H1 (cell line): ENCODE measurements around the gene PBX1. TPM values are rescaled to one million over a fixed set of nuclear protein-coding genes. Genes with fewer than 3 reads are reported as not detected.

Experiments
- CTCF ChIA-PET: fragments of 300-600 bp; sonication (Branson Sonifier 250); formaldehyde crosslinking; loops from one replicate; lab custom pipeline; 2021; ENCODE audit not compliant: partially characterized antibody; lab: Charles Lee
- POLR2A ChIA-PET: fragments of 300-600 bp; sonication (Branson Sonifier 250); formaldehyde crosslinking; loops from one replicate; lab custom pipeline; 2021; ENCODE audit warnings: inconsistent platforms; ENCODE audit not compliant: partially characterized antibody; lab: Charles Lee
- DNase-seq, 2 experiments: peaks; one replicate each; pipeline versions ENCODE4 v3.0.0 to v3.0.0-alpha.2; 2010 to 2022; ENCODE audit warnings: low spot score in 2 of 2, low read depth in 1 of 2, mixed read lengths in 1 of 2
- FAIRE-seq: peaks from 2 replicates; lab custom pipeline; 2011; peaks lifted over from hg19 to GRCh38; lab: Jason Lieb, UNC
- H2AFZ ChIP-seq: 2 replicates; pipeline ENCODE4 v1.8.1; 2012; ENCODE audit warnings: low read length, inconsistent platforms
- H2AK5ac ChIP-seq: 2 replicates; pipeline ENCODE4 v1.6.1; 2013; ENCODE audit warnings: low read depth, low read length
- H2BK120ac ChIP-seq: replicated peaks from 2 replicates; pipeline ENCODE3; 2013; ENCODE audit warnings: low read depth, low read length, inconsistent platforms
- H2BK12ac ChIP-seq: 2 replicates; pipeline ENCODE4 v1.6.1; 2013; ENCODE audit warnings: low read depth, low read length
- H2BK15ac ChIP-seq: 2 replicates; pipeline ENCODE4 v1.6.1; 2013; ENCODE audit warnings: low read length
- H2BK20ac ChIP-seq: 2 replicates; pipeline ENCODE4 v1.6.1; 2013; ENCODE audit warnings: low read length
- H2BK5ac ChIP-seq: 2 replicates; pipeline ENCODE4 v1.6.1; 2013; ENCODE audit warnings: low read depth, low read length
- H3K14ac ChIP-seq: 2 replicates; pipeline ENCODE4 v1.6.1; 2013; ENCODE audit warnings: inconsistent platforms; ENCODE audit not compliant: insufficient read length
- H3K18ac ChIP-seq: 2 replicates; pipeline ENCODE4 v1.6.1; 2013; ENCODE audit warnings: low read length; ENCODE audit errors: extremely low read depth
- H3K23ac ChIP-seq: 2 replicates; pipeline ENCODE4 v1.6.1; 2013; ENCODE audit warnings: inconsistent platforms; ENCODE audit not compliant: insufficient read length
- H3K23me2 ChIP-seq: 2 replicates; pipeline ENCODE4 v1.6.1; 2013; ENCODE audit warnings: low read depth, low read length
- H3K27ac ChIP-seq: 2 replicates; pipeline ENCODE4 v1.6.1; 2011; ENCODE audit warnings: low read depth, low read length, inconsistent platforms
- H3K27me3 ChIP-seq, 4 experiments: replicated peaks in 1 of 4; 1 replicate in 1 of 4; 2 replicates in 3 of 4; pipeline versions ENCODE4 v1.6.1 to v1.8.1; 2011 to 2013; ENCODE audit warnings: low read length in 3 of 4, mild to moderate bottlenecking in 3 of 4, inconsistent platforms in 2 of 4, mixed read lengths in 2 of 4, moderate library complexity in 1 of 4; ENCODE audit not compliant: control insufficient read depth in 3 of 4, insufficient read depth in 3 of 4; ENCODE audit errors: extremely low read depth in 1 of 4
- H3K36me3 ChIP-seq, 4 experiments: 2 replicates each; pipeline versions ENCODE4 v1.6.1 to v1.8.1; 2011 to 2013; ENCODE audit warnings: mild to moderate bottlenecking in 4 of 4, low read length in 3 of 4, moderate library complexity in 2 of 4, control low read depth in 1 of 4, inconsistent platforms in 1 of 4; ENCODE audit not compliant: insufficient read depth in 4 of 4, control insufficient read depth in 2 of 4
- H3K4ac ChIP-seq: replicated peaks from 2 replicates; pipeline ENCODE3; 2013; ENCODE audit warnings: low read length, low read depth, mixed read lengths, inconsistent platforms; ENCODE audit not compliant: insufficient read length
- H3K4me1 ChIP-seq, 4 experiments: replicated peaks in 1 of 4; 1 replicate in 1 of 4; 2 replicates in 3 of 4; pipeline versions ENCODE4 v1.6.1 to v1.8.1; 2011 to 2013; ENCODE audit warnings: low read length in 3 of 4, inconsistent platforms in 2 of 4, mixed read lengths in 1 of 4; ENCODE audit not compliant: insufficient read depth in 4 of 4, control insufficient read depth in 3 of 4
- H3K4me2 ChIP-seq, 2 experiments: 2 replicates each; pipeline versions ENCODE4 v1.6.1 to v1.8.1; 2011 to 2013; ENCODE audit warnings: low read depth in 2 of 2, low read length in 2 of 2, control low read depth in 1 of 2, inconsistent platforms in 1 of 2, mild to moderate bottlenecking in 1 of 2; ENCODE audit not compliant: insufficient read depth in 1 of 2
- H3K4me3 ChIP-seq, 4 experiments: fragments of 200-600, 300-600 bp in 1 of 4; sonication (generic), shearing (Covaris generic), sonication (Bioruptor Twin) in 1 of 4; 2 replicates each; pipeline versions ENCODE4 v1.5.1 to v1.8.1; 2011 to 2016; ENCODE audit warnings: low read length in 4 of 4, low read depth in 3 of 4, control low read depth in 2 of 4, inconsistent platforms in 2 of 4, mild to moderate bottlenecking in 2 of 4, mixed read lengths in 1 of 4, moderate library complexity in 1 of 4; ENCODE audit not compliant: insufficient read depth in 2 of 4; ENCODE audit errors: extremely low read depth in 1 of 4
- H3K56ac ChIP-seq: replicated peaks from 2 replicates; pipeline ENCODE3; 2013; ENCODE audit warnings: low read depth, mild to moderate bottlenecking, mixed read lengths, low read length, inconsistent platforms; ENCODE audit not compliant: insufficient read length
- H3K79me1 ChIP-seq: 2 replicates; pipeline ENCODE4 v1.6.1; 2013; ENCODE audit warnings: low read depth, low read length, control low read depth
- H3K79me2 ChIP-seq, 2 experiments: 2 replicates each; pipeline versions ENCODE4 v1.6.1 to v1.8.1; 2012 to 2013; ENCODE audit warnings: low read length in 2 of 2, mild to moderate bottlenecking in 2 of 2, inconsistent platforms in 1 of 2; ENCODE audit not compliant: insufficient read depth in 2 of 2, control insufficient read depth in 1 of 2
- H3K9ac ChIP-seq, 4 experiments: replicated peaks in 1 of 4; 1 replicate in 1 of 4; 2 replicates in 3 of 4; pipeline versions ENCODE4 v1.6.1 to v1.8.1; 2011 to 2013; ENCODE audit warnings: low read depth in 3 of 4, low read length in 3 of 4, control low read depth in 2 of 4, mild to moderate bottlenecking in 2 of 4, moderate library complexity in 2 of 4, inconsistent platforms in 1 of 4; ENCODE audit errors: extremely low read depth in 1 of 4
- H3K9me3 ChIP-seq, 2 experiments: 2 replicates each; pipeline versions ENCODE4 v1.6.1 to v1.8.1; 2012 to 2013; ENCODE audit warnings: mild to moderate bottlenecking in 2 of 2, moderate library complexity in 2 of 2, control low read depth in 1 of 2, inconsistent platforms in 1 of 2, low read depth in 1 of 2, low read length in 1 of 2, mixed read lengths in 1 of 2; ENCODE audit not compliant: insufficient read depth in 2 of 2
- H4K20me1 ChIP-seq, 2 experiments: replicated peaks in 1 of 2; 2 replicates each; pipeline versions ENCODE3 to v1.8.1; 2011 to 2013; ENCODE audit warnings: inconsistent platforms in 2 of 2, low read length in 2 of 2, mild to moderate bottlenecking in 1 of 2; ENCODE audit not compliant: insufficient read depth in 2 of 2, control insufficient read depth in 1 of 2
- H4K5ac ChIP-seq: 2 replicates; pipeline ENCODE4 v1.6.1; 2013; ENCODE audit warnings: low read length, low read depth, mixed read lengths, inconsistent platforms; ENCODE audit not compliant: insufficient read length
- H4K8ac ChIP-seq: 2 replicates; pipeline ENCODE4 v1.8.0; 2013; ENCODE audit warnings: mild to moderate bottlenecking, moderate library complexity, low read length, inconsistent platforms; ENCODE audit not compliant: insufficient read depth; ENCODE audit errors: extremely low read depth
- H4K91ac ChIP-seq: replicated peaks from 2 replicates; pipeline ENCODE3; 2013; ENCODE audit warnings: low read length, mixed read lengths, inconsistent platforms; ENCODE audit not compliant: insufficient read length
- SP4 ChIP-seq: IDR thresholded peaks from 2 replicates; pipeline ENCODE4 v1.6.1; 2012; ENCODE audit warnings: low read length, inconsistent platforms
- WGBS, 2 experiments: shearing (Covaris generic) in 1 of 2; methylation state at CpG; one replicate each; pipeline versions ENCODE4 v1.1.6 to v1.1.7; 2013 to 2015; ENCODE audit warnings: low lambda C conversion rate in 2 of 2, mixed read lengths in 2 of 2, inconsistent platforms in 1 of 2, low coverage in 1 of 2, missing lambda C conversion rate in 1 of 2; ENCODE audit not compliant: insufficient replicate concordance in 2 of 2, insufficient coverage in 1 of 2, insufficient read length in 1 of 2; ENCODE audit errors: extremely low coverage in 1 of 2, missing lambda C conversion rate in 1 of 2; 5-methylcytosine and 5-hydroxymethylcytosine counted together
- polyA plus RNA-seq, 7 experiments: library from polyadenylated mRNA; depleted of rRNA in 3 of 7; stranded (reverse) in 5 of 7; unstranded in 2 of 7; fragments of >200 nt in 5 of 7; fragments of 200-250 nt in 2 of 7; gene quantifications; 1 replicate in 5 of 7; 2 replicates in 1 of 7; 4 replicates in 1 of 7; pipeline versions ENCODE4 v1.2.1 to v1.2.3, GENCODE V29; 2011 to 2013; ENCODE audit warnings: missing spikeins in 2 of 7, mixed read lengths in 2 of 7
- total RNA-seq: library from RNA; stranded (reverse); fragmentation: NEBNext Ultra II Directional; extraction: Animal tissue kit (Norgen Biotek cat#: 25700); gene quantifications from 2 replicates; pipeline ENCODE4 v1.2.1, GENCODE V29; 2021
- TF ChIP-seq, protein P1 (sequence below), 3 experiments: IDR thresholded peaks; 1 replicate in 2 of 3; 2 replicates in 1 of 3; pipeline versions ENCODE4 v1.5.1 to v1.6.1; 2011; ENCODE audit warnings: low read length in 3 of 3, mild to moderate bottlenecking in 3 of 3, inconsistent platforms in 2 of 3, low read depth in 1 of 3, moderate library complexity in 1 of 3; ENCODE audit not compliant: insufficient read depth in 1 of 3; ENCODE audit errors: control extremely low read depth in 1 of 3

The PBX1 gene
- total and polyA plus RNA-seq, 2 of the 8 experiments (the other 6 are each of a cell fraction or from before 2014, with no cell fraction given) = 87.4 to 124 TPM

DNA sequence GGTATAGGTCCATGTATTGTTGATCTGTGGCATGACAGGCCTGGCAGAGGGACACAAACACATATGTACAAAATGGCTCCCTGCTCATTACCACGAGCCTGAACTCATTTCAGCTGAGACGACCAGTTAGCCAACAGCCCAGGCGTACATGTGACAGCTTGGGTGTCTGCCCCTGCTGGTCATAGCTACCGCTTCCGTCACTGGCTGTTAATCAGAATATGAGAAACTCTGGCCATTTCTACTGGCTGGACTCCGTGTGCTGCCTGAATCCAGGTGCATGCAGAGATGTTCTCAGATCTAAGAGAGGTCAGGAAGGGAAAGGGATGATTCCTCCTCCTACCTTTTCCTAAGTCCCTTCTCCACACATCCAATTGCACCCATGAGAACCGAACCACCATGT is 144.5 kb downstream of the PBX1 start:
- H3K4me3 ChIP-seq = no peak overlapping the region
- peaks cover 9% of the 10 kb centered on the region for H3K79me1 ChIP-seq
- peaks cover 0 to 17% (median 14%) of the 10 kb centered on the region in 4 experiments; a peak in 5 of 7 replicates for H3K4me1 ChIP-seq
- no peak overlapping the region for H3K14ac ChIP-seq
- H2AK5ac ChIP-seq = no peak overlapping the region
- H3K27ac ChIP-seq = no peak overlapping the region
- H2AFZ ChIP-seq = no peak overlapping the region
- CTCF ChIA-PET = interaction anchor here (0.7 to 9.5 kb wide), 11 partner anchors 13 to 82 kb away, joined by 3 to 64 read pairs (median 5); no protein-coding TSS in a partner anchor
- DNase-seq = no peak
- H3K23ac ChIP-seq = no peak overlapping the region
- FAIRE-seq = no peak
- TF ChIP-seq SP4 = no peak
- TF ChIP-seq, protein P1, sequence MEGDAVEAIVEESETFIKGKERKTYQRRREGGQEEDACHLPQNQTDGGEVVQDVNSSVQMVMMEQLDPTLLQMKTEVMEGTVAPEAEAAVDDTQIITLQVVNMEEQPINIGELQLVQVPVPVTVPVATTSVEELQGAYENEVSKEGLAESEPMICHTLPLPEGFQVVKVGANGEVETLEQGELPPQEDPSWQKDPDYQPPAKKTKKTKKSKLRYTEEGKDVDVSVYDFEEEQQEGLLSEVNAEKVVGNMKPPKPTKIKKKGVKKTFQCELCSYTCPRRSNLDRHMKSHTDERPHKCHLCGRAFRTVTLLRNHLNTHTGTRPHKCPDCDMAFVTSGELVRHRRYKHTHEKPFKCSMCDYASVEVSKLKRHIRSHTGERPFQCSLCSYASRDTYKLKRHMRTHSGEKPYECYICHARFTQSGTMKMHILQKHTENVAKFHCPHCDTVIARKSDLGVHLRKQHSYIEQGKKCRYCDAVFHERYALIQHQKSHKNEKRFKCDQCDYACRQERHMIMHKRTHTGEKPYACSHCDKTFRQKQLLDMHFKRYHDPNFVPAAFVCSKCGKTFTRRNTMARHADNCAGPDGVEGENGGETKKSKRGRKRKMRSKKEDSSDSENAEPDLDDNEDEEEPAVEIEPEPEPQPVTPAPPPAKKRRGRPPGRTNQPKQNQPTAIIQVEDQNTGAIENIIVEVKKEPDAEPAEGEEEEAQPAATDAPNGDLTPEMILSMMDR (IDR thresholded peaks at IDR 0.05; ENCODE audit: control extremely low read depth in 1 of 3, insufficient read depth in 1 of 3, low read depth in 1 of 3, low read length in 3 of 3) = peak in 2 of 3 experiments; percentile 14 to 16; a peak in 2 of 4 replicates
- TF ChIP-seq, all 59 proteins: peak for 1
- H4K8ac ChIP-seq = no peak overlapping the region
- WGBS, 2 experiments = 80% methylated on average over 7 of the region's 7 CpGs; no CpG with 5 or more reads in 1 of the 2 experiments
- H3K18ac ChIP-seq = no peak overlapping the region
- no peak overlapping the region for H4K5ac ChIP-seq
- no peaks in the 10 kb centered on the region for H3K9me3 ChIP-seq
- H2BK15ac ChIP-seq = 0 out of 2 replicates have a peak overlapping the region, but pooled peaks have one; percentile 9
- no peak overlapping the region for H3K56ac ChIP-seq
- peaks cover 4 to 98% of the 10 kb centered on the region in 2 experiments; a peak in 3 of 4 replicates for H3K79me2 ChIP-seq
- H4K20me1 ChIP-seq = peaks cover 9 to 17% of the 10 kb centered on the region in 2 experiments
- H3K23me2 ChIP-seq = no peaks in the 10 kb centered on the region
- no peak overlapping the region for H2BK12ac ChIP-seq
- no peak overlapping the region for H2BK20ac ChIP-seq
- no peaks in the 10 kb centered on the region for H3K36me3 ChIP-seq
- H3K4ac ChIP-seq = no peak overlapping the region
- no peak overlapping the region; a peak in 1 of 7 replicates for H3K9ac ChIP-seq
- POLR2A ChIA-PET = no interaction called here
- H4K91ac ChIP-seq = no peak overlapping the region
- H2BK5ac ChIP-seq = no peak overlapping the region
- H2BK120ac ChIP-seq = no peak overlapping the region
- peak overlapping the region in 1 of 2 experiments; percentile 27; a peak in 1 of 4 replicates for H3K4me2 ChIP-seq
- no peaks in the 10 kb centered on the region for H3K27me3 ChIP-seq
